Measurements from ENCODE around the gene TRERF1. TPM values are rescaled to one million over a fixed set of nuclear protein-coding genes. Genes with fewer than 3 reads are reported as not detected.

The TRERF1 gene
- total and polyA plus RNA-seq, 2 experiments from 2014 or later = 3.2 to 5.1 TPM

DNA sequence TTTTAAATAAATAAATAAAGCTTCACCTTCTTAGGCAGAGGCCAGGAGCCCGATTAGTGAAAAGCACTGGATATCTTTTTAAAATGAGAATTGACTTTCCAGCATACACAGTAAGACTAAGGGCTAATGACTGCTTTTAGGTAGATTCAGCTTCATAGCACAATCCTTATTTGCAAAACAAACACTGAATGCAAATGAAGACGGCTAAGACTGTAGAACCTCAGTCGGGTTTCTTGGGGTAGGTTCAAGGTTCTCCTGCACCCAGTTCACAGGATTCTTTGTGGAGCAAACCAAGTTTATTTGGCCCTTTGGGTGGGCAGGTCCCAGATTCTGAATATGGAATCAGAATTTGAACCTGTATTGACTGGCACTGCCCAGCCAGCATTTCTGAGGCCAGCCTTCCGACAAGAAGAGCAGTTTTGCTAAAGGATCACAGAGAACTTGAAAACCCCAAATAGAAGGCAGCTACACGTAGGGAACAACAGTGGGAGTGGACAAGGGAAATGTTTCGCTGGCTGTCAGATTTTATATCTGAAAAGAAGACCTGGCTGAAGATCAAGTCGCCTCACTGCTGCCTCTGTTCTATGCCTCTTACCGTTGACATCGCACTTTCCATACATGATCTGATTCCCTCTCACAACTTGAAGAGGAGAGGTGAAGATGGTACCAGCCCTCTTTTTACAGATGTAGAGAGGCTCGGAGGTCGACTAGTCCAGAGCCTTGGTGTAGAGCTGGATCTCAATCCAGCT is 8.2 kb downstream of the TRERF1 start:
- H3K4me2 ChIP-seq = peak overlapping the region; percentile 69
- H3K4me3 ChIP-seq = no peak overlapping the region
- H4K20me1 ChIP-seq (ENCODE audit: insufficient read depth, poor library complexity, severe bottlenecking) = no peaks in the 10 kb centered on the region
- no peaks in the 10 kb centered on the region for H3K36me3 ChIP-seq (replicated peaks; ENCODE audit: insufficient read depth, low read depth)
- no peaks in the 10 kb centered on the region for H3K27me3 ChIP-seq
- H3K79me2 ChIP-seq = peaks cover 86% of the 10 kb centered on the region
- H3K27ac ChIP-seq = peak overlapping the region; percentile 61
- H3K9me3 ChIP-seq (ENCODE audit: low read depth) = no peaks in the 10 kb centered on the region
- TF ChIP-seq EZH2 (IDR thresholded peaks at IDR 0.05; ENCODE audit: borderline replicate concordance) (no peak), CTCF (IDR thresholded peaks at IDR 0.05; ENCODE audit: poor library complexity) (no peak), EZH2phosphoT487 (IDR thresholded peaks at IDR 0.05; ENCODE audit: low read depth, severe bottlenecking, unreplicated experiment) (no peak)
- no peak overlapping the region for H2AFZ ChIP-seq
- 56% methylated on average over 11 of the region's 11 CpGs for WGBS (ENCODE audit: low lambda C conversion rate, missing lambda C conversion rate)
- H3K4me1 ChIP-seq (ENCODE audit: insufficient read depth) = peaks cover 38% of the 10 kb centered on the region
- H3K9me2 ChIP-seq (replicated peaks; ENCODE audit: insufficient read depth) = no peaks in the 10 kb centered on the region
- no peak for DNase-seq (ENCODE audit: low spot score)

DNA sequence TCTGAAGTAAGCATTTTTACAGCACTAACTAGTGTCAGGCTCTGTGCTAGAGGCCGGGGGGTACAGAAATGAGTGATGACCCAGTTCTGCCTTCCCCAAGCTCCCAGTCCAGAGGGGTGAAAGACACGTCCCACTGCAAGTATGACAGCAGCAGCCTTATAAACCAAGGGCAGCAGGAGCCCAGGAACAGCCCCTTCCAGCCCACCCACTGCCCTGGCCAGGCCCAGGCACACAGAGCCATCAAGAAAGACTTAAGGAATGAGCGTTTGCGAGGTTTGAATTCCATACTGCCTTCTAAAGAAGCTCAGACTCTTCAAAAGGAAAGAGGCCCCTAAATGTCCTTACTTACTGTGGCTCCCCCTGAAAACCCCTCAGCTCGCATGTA is 10.0 kb downstream of the TRERF1 start:
- Histone ChIP-seq H3K36me3 (replicated peaks; ENCODE audit: insufficient read depth, low read depth) (no peaks in the 10 kb centered on the region), H2AFZ (peak overlapping the region; percentile 7), H3K9me3 (ENCODE audit: low read depth) (no peaks in the 10 kb centered on the region), H3K9me2 (replicated peaks; ENCODE audit: insufficient read depth) (no peaks in the 10 kb centered on the region), H3K79me2 (peaks cover 85% of the 10 kb centered on the region), H3K4me3 (no peak overlapping the region), H3K4me2 (peak overlapping the region; percentile 74), H3K4me1 (ENCODE audit: insufficient read depth) (peaks cover 38% of the 10 kb centered on the region), H3K27ac (peak overlapping the region; percentile 91), H4K20me1 (ENCODE audit: insufficient read depth, poor library complexity, severe bottlenecking) (no peaks in the 10 kb centered on the region), H3K27me3 (no peaks in the 10 kb centered on the region)
- WGBS (ENCODE audit: low lambda C conversion rate, missing lambda C conversion rate) = 46% methylated on average over 5 of the region's 5 CpGs
- TF ChIP-seq CTCF (IDR thresholded peaks at IDR 0.05; ENCODE audit: poor library complexity) (no peak), EZH2phosphoT487 (IDR thresholded peaks at IDR 0.05; ENCODE audit: low read depth, severe bottlenecking, unreplicated experiment) (no peak), EZH2 (IDR thresholded peaks at IDR 0.05; ENCODE audit: borderline replicate concordance) (no peak)
- peak; percentile 23 for DNase-seq (ENCODE audit: low spot score)

DNA sequence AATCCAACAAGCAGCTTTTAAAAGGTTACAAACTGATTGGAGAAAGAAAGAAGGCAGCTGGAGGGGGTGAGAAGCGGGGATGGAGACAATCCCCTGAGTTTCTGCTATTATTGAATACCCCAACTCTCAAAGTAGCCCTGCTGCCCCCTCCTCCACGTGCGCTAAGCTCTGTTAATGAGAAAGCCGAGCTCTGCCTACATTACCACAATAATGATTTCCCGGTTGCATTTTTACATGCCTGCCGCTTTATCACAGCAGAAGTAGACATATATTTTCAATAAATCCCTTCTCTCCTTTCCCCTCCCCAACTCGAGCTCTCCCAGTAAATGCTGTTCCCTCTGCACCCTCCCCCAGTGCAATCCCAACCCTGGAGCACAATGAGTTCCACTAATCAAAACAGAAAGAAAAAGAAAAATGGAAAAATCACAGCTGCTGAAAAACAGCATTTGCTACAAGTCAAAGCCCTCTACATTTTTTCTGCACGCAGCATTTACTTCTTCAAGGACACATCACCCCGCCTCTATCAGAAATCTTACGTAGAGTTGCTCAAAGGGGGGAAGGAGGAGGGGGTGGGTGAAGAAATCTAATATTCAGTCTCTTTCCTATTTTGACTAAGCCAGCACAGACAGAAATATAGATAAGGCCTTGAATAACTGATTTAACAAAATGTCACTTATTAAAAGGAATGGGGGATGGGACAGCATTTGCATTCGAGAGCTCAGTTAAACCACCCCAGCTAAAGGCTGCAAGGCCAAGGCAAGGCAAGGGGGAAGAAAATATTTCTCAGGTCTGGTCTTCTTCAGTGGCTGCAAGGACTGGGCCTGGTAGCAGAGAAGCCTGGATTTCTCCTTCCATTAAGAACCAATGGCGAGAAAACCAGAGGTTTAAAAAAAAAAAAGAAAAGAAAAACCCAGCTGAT is 10.7 kb downstream of the TRERF1 start:
- Histone ChIP-seq H3K4me1 (ENCODE audit: insufficient read depth) (peaks cover 38% of the 10 kb centered on the region), H3K79me2 (peaks cover 84% of the 10 kb centered on the region), H3K36me3 (replicated peaks; ENCODE audit: insufficient read depth, low read depth) (no peaks in the 10 kb centered on the region), H3K9me3 (ENCODE audit: low read depth) (no peaks in the 10 kb centered on the region), H3K9me2 (replicated peaks; ENCODE audit: insufficient read depth) (no peaks in the 10 kb centered on the region), H3K4me3 (no peak overlapping the region), H3K27me3 (no peaks in the 10 kb centered on the region), H2AFZ (peak overlapping the region; percentile 10), H4K20me1 (ENCODE audit: insufficient read depth, poor library complexity, severe bottlenecking) (no peaks in the 10 kb centered on the region), H3K27ac (peak overlapping the region; percentile 91), H3K4me2 (peak overlapping the region; percentile 74)
- WGBS (ENCODE audit: low lambda C conversion rate, missing lambda C conversion rate) = 36% methylated on average over 12 of the region's 12 CpGs
- peak; percentile 67 for DNase-seq (ENCODE audit: low spot score)
- no peak for TF ChIP-seq EZH2 (IDR thresholded peaks at IDR 0.05; ENCODE audit: borderline replicate concordance)
- no peak for TF ChIP-seq CTCF (IDR thresholded peaks at IDR 0.05; ENCODE audit: poor library complexity)
- TF ChIP-seq EZH2phosphoT487 (IDR thresholded peaks at IDR 0.05; ENCODE audit: low read depth, severe bottlenecking, unreplicated experiment) = no peak
